Fibroblast of villous mesenchyme (primary cell): ENCODE data around the gene APOM. TPM values are rescaled to one million over a fixed set of nuclear protein-coding genes. Genes with fewer than 3 reads are reported as not detected.
A peak's percentile ranks its signal among the peaks of the same experiment; 100 is the strongest.

Experiments used
- DNase-seq: peaks from one replicate; pipeline ENCODE4 v3.0.0-alpha.2; 2010; ENCODE audit warnings: low read depth
- H3K4me3 ChIP-seq: 2 replicates; pipeline ENCODE4 v1.5.1; 2011; ENCODE audit warnings: low read depth, mild to moderate bottlenecking, low read length
- total RNA-seq: library from RNA; depleted of rRNA; stranded (reverse); fragments of >200 nt; gene quantifications from 2 replicates; pipeline ENCODE4 v1.2.3, GENCODE V29; 2012
- TF ChIP-seq, protein P1 (sequence below): IDR thresholded peaks from 2 replicates; pipeline ENCODE4 v1.5.1; 2012; ENCODE audit warnings: low read depth, mild to moderate bottlenecking, low read length; ENCODE audit not compliant: insufficient read depth

Gene APOM
- total RNA-seq, 1 donor: 0.43 TPM

DNA sequence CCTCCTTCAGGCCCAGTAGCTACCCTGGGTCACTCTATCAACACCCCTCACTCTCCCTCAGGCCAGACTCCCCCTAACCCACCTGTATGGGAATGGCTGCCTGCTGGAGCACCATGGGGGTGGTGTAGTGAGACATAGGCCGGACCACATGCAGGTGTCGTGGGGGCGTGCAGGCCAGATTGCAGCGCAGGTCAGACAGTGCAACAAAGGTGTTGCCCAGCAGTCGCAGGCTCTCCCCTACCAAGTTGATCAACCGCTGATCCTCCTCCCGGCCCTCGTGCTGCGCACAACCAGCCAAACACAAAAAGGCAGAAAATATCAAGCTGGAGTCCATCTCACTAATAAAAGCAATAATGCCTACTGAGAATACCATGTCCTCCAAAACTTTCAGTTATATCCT, 10.4 kb upstream of the APOM start:
- no peak overlapping the region for H3K4me3 ChIP-seq
- no peak for DNase-seq
- TF ChIP-seq, protein P1, sequence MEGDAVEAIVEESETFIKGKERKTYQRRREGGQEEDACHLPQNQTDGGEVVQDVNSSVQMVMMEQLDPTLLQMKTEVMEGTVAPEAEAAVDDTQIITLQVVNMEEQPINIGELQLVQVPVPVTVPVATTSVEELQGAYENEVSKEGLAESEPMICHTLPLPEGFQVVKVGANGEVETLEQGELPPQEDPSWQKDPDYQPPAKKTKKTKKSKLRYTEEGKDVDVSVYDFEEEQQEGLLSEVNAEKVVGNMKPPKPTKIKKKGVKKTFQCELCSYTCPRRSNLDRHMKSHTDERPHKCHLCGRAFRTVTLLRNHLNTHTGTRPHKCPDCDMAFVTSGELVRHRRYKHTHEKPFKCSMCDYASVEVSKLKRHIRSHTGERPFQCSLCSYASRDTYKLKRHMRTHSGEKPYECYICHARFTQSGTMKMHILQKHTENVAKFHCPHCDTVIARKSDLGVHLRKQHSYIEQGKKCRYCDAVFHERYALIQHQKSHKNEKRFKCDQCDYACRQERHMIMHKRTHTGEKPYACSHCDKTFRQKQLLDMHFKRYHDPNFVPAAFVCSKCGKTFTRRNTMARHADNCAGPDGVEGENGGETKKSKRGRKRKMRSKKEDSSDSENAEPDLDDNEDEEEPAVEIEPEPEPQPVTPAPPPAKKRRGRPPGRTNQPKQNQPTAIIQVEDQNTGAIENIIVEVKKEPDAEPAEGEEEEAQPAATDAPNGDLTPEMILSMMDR: no peak

DNA sequence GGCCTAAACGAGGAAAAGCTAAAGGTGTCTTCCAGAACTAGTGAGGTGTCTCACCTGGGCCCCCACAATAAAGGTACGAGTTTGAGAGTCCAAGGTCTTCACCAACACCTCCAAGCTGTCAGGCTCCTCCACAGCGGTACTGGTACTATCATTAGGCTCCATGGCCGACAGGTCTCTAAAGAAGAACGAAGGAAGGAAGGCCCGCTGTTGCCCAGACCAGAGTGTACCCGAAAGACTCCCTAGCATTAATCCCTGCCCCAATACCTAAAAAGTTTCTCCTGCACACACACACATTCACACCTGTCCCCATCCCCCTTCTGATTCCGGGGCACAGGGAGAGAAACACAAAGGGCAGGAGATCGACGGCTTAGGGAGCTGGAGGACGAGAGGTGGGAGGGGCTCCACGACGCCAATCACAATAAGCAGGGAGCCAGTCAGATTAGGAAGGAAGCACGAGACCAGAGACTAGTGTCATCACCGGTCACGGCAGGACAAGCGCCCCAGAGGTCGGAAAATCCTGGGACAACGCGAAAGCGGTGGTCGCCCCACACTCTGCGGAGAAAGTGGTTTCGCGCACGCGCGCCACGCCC, 4.0 kb upstream of the APOM start:
- TF ChIP-seq, protein P1: no peak
- peak; percentile 83 for DNase-seq
- H3K4me3 ChIP-seq: peak overlapping the region; percentile 91

DNA sequence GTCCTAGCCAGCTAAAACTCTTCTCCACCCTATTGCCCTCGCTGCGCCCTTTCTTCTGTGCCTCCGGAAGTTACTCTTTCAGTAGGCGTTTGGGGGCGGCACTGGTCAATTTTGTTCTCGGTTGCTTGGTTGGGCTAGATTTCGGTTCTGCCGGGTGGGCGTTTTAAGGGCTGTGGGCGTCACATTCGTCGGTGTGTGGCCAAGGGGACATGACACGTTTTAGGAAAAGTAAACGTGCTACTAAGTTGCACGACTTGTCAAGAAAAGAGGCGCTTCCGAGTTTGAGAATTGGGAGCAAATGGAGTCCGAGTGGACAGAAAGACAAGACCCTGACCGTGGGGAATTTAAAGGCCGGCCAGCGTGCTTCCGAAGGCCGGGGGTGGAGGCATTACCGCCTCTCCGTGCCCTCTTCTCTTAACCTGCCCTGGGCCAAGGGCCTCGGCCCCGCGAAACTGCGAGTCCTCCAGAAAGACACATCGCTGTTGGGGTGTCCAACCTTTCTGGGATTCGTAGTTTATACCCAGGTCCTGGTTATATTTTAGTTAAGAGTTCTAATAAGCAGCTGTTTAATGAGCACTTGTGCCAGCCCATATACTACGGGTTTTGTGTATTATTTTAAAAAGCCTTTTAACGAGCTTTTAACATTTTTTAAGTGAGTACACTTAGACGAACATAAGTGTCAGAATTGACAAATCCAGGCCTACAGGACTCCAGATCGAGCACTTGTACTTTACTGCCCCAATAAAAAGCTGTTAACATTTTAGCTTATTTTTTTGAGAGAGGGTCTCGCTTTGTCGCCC, 2.6 kb upstream of the APOM start:
- DNase-seq: no peak
- TF ChIP-seq, protein P1: no peak
- peak overlapping the region; percentile 91 for H3K4me3 ChIP-seq

DNA sequence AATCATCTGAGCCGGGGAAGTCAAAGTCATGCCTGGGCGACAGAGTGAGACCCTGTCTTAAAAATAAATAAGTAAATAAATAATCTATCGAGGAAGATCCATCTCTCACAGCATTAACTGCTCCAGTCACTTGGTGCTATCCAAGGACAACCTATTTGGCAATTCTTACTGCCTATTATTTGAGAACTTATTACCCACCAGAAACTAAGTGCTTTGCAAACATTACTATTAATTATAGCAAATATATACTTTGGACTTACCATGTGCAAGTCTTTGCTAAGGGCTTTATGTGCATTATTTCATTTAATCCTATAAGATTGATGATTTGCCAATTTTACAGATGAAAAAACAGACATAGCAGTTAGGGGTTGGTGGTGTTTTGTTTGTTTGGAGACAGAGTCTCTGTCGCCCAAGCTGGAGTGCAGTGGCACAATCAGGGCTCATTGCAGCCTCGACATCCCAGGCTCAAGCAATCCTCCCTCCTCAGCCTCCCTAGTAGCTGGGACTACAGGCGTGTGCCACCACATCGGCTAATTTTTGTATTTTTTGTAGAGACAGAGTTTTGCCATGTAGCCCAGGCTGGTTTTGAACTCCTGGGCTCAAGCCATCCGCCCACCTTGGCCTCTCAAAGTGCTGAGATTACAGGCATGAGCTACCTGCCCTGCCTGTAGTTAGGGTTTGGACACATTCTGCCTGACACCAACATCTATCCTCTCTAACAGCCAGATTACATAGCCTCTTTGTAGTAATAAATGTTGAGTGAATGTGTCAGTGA, 933 bp upstream of the APOM start:
- H3K4me3 ChIP-seq: no peak overlapping the region
- TF ChIP-seq, protein P1: no peak
- no peak for DNase-seq

DNA sequence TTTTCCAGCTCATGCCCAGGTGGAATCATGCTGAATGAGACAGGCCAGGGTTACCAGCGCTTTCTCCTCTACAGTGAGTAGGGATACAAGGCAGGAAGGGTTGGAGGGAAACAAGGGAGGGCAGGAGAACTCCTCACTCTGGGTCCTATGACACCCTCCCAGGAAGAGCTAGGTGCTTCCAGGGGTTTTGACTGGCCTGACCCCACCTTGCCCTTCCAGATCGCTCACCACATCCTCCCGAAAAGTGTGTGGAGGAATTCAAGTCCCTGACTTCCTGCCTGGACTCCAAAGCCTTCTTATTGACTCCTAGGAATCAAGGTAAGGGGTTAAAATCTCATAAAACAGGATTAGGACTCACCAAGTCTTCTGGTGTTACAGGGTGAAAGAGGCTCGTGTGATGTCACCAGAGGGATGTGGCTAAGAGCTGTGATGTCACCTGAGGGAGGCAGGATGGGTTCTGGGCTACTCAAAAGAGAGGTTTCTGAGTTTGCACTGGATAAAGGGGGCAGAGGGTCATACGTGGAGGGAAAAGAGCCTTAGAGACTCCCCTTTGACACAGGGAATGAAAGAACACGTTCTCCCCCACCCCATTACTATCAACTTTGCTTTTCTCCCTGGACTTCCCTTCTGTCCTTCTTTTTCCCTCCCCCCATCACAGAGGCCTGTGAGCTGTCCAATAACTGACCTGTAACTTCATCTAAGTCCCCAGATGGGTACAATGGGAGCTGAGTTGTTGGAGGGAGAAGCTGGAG, 1.9 kb downstream of the APOM start:
- no peak for DNase-seq
- no peak overlapping the region for H3K4me3 ChIP-seq
- TF ChIP-seq, protein P1: no peak

DNA sequence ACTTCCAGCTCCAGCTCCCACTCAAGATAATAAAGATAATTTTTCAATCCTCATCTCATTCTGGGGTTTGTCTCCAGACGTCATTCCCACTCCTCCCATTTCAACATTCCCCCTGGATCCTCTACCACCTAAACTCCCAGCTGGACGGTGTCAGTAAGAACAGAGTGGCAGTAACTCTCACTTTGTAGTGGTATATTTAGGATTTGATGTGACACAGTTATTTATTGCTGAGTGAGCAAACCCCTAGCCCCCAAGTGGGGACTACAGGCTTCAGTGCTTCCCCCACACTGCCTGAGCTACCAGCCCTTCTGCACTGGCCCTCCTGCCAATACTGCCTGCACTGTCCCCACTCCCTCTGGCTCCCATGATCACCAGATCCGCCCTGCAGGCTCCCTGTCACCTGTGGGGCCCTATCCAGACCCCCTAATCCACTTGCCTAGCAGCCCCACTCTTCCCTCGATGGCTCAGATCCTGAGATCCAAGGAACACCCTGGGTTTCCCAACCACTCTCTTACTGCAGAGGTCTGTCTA, 2.5 kb downstream of the APOM start:
- H3K4me3 ChIP-seq: no peak overlapping the region
- TF ChIP-seq, protein P1: no peak
- no peak for DNase-seq
